Smooth muscle cell (in vitro differentiated cells): Measurements from ENCODE around the gene TSC2. TPM values are rescaled to one million over a fixed set of nuclear protein-coding genes. Genes with fewer than 3 reads are reported as not detected.

Experiments used
- DNase-seq: peaks from one replicate; lab custom pipeline; 2025; ENCODE audit not compliant: unreplicated experiment; lab: John Stamatoyannopoulos, UW
- H2AFZ ChIP-seq: fragments of 200-600 bp; sonication (generic); 2 replicates; pipeline ENCODE4 v1.6.0; 2016; ENCODE audit warnings: antibody characterized with exemption, low read depth, mild to moderate bottlenecking
- H3F3A ChIP-seq: fragments of 200-600 bp; sonication (generic); 2 replicates; pipeline ENCODE4 v1.6.0; 2017; ENCODE audit warnings: antibody characterized with exemption, low read depth
- H3K27ac ChIP-seq: fragments of 200-600 bp; sonication (generic); 2 replicates; pipeline ENCODE4 v1.5.1; 2016; ENCODE audit warnings: low read depth, mild to moderate bottlenecking
- H3K27me3 ChIP-seq: fragments of 200-600 bp; sonication (generic); 2 replicates; pipeline ENCODE4 v1.6.1; 2016; ENCODE audit warnings: low read depth, mild to moderate bottlenecking
- H3K36me3 ChIP-seq: fragments of 200-600 bp; sonication (generic); 2 replicates; pipeline ENCODE4 v1.5.1; 2016; ENCODE audit warnings: low read depth
- H3K4me1 ChIP-seq: fragments of 200-600 bp; sonication (generic); 2 replicates; pipeline ENCODE4 v1.5.1; 2016; ENCODE audit warnings: low read depth
- H3K4me2 ChIP-seq: fragments of 200-600 bp; sonication (generic); 2 replicates; pipeline ENCODE4 v1.6.0; 2016; ENCODE audit warnings: mild to moderate bottlenecking
- H3K4me3 ChIP-seq: fragments of 200-600 bp; sonication (generic); 2 replicates; pipeline ENCODE4 v1.5.1; 2016; ENCODE audit warnings: mild to moderate bottlenecking
- H3K79me2 ChIP-seq: fragments of 200-600 bp; sonication (generic); 2 replicates; pipeline ENCODE4 v1.6.0; 2016; ENCODE audit warnings: low read depth, mild to moderate bottlenecking
- H3K9ac ChIP-seq: fragments of 200-600 bp; sonication (generic); 2 replicates; pipeline ENCODE4 v1.6.0; 2016; ENCODE audit warnings: low read depth
- H3K9me3 ChIP-seq: fragments of 200-600 bp; sonication (generic); replicated peaks from 2 replicates; pipeline ENCODE4 v1.5.1; 2016; ENCODE audit warnings: low read depth
- H4K20me1 ChIP-seq: fragments of 200-600 bp; sonication (generic); 2 replicates; pipeline ENCODE4 v1.6.0; 2016; ENCODE audit warnings: low read depth
- CTCF ChIP-seq: fragments of 200-600 bp; sonication (generic); IDR thresholded peaks from 2 replicates; pipeline ENCODE4 v1.5.1; 2017; ENCODE audit warnings: borderline replicate concordance, mild to moderate bottlenecking, antibody characterized with exemption; ENCODE audit not compliant: insufficient read depth, poor library complexity, severe bottlenecking
- WGBS: methylation state at CpG from one replicate; pipeline ENCODE4 v1.1.7; 2016; ENCODE audit warnings: low lambda C conversion rate; 5-methylcytosine and 5-hydroxymethylcytosine counted together
- polyA plus RNA-seq: library from polyadenylated mRNA; unstranded; fragments of >200 nt; fragmentation: Nextera tagmentation; extraction: Ambion mirVana; gene quantifications from 2 replicates; pipeline ENCODE4 v1.2.1, GENCODE V29; 2016
- total RNA-seq: library from RNA; depleted of rRNA; stranded (reverse); fragments of >200 nt; gene quantifications from 2 replicates; pipeline ENCODE4 v1.2.3, GENCODE V29; 2014

Gene TSC2
- total and polyA plus RNA-seq, 2 experiments from 2014 or later, result 64.5 to 74.7 TPM

GRCh38 chr16:2037647-2038381 lies 10.0 kb upstream of the TSC2 start:
- Histone ChIP-seq H3K27me3 (no peaks in the 10 kb centered on the region), H3K4me2 (peak overlapping the region; percentile 40), H3K27ac (peak overlapping the region; percentile 73), H3K4me3 (no peak overlapping the region), H3K9me3 (no peaks in the 10 kb centered on the region), H2AFZ (no peak overlapping the region), H3K79me2 (no peaks in the 10 kb centered on the region), H4K20me1 (no peaks in the 10 kb centered on the region), H3K36me3 (no peaks in the 10 kb centered on the region), H3F3A (no peaks in the 10 kb centered on the region), H3K4me1 (peaks cover 21% of the 10 kb centered on the region), H3K9ac (no peak overlapping the region)
- TF ChIP-seq CTCF, result no peak
- no peak for DNase-seq
- WGBS, result 74% methylated on average over 29 of the region's 29 CpGs

- Histone ChIP-seq H3F3A (no peaks in the 10 kb centered on the region), H3K79me2 (no peaks in the 10 kb centered on the region), H3K27me3 (no peaks in the 10 kb centered on the region), H3K4me1 (peaks cover 21% of the 10 kb centered on the region), H2AFZ (no peak overlapping the region), H3K36me3 (no peaks in the 10 kb centered on the region), H4K20me1 (no peaks in the 10 kb centered on the region), H3K4me3 (no peak overlapping the region), H3K27ac (peak overlapping the region; percentile 90), H3K4me2 (peak overlapping the region; percentile 73), H3K9me3 (no peaks in the 10 kb centered on the region), H3K9ac (peak overlapping the region; percentile 70)
- WGBS, result 86% methylated on average over 36 of the region's 41 CpGs
- DNase-seq, result no peak
- TF ChIP-seq CTCF, result no peak
Observed at GRCh38 chr16:2038382-2039231, 9.2 kb upstream of the TSC2 start.

GRCh38 chr16:2039274-2040031 lies 8.3 kb upstream of the TSC2 start:
- Histone ChIP-seq H3K27me3 (no peaks in the 10 kb centered on the region), H2AFZ (no peak overlapping the region), H4K20me1 (no peaks in the 10 kb centered on the region), H3K4me1 (peaks cover 16% of the 10 kb centered on the region), H3K9ac (peak overlapping the region; percentile 70), H3K9me3 (no peaks in the 10 kb centered on the region), H3K27ac (peak overlapping the region; percentile 90), H3K4me3 (no peak overlapping the region), H3F3A (no peaks in the 10 kb centered on the region), H3K4me2 (peak overlapping the region; percentile 73), H3K36me3 (no peaks in the 10 kb centered on the region), H3K79me2 (no peaks in the 10 kb centered on the region)
- WGBS, result 37% methylated on average over 27 of the region's 29 CpGs
- peak; percentile 68 for DNase-seq
- TF ChIP-seq CTCF, result no peak
